GM21367 (cell line): ENCODE results near the gene RUSF1.
"Not testable (repeated sequence)": the region's sequence is repeated elsewhere in the genome, so short reads cannot be mapped to it uniquely, and the experiment has no call there.

ENCODE experiments used
- ATAC-seq: cut with Tn5 transposase; IDR thresholded peaks from one replicate; pipeline ENCODE4 v1.9.1; 2021; ENCODE audit not compliant: unreplicated experiment

RUSF1 gene

GRCh38 chr16:31517800-31518402 lies 9.7 kb upstream of the RUSF1 start:
- ATAC-seq = no peak

- no peak for ATAC-seq
Measured at GRCh38 chr16:31513884-31514283, 5.7 kb upstream of the RUSF1 start.

DNA sequence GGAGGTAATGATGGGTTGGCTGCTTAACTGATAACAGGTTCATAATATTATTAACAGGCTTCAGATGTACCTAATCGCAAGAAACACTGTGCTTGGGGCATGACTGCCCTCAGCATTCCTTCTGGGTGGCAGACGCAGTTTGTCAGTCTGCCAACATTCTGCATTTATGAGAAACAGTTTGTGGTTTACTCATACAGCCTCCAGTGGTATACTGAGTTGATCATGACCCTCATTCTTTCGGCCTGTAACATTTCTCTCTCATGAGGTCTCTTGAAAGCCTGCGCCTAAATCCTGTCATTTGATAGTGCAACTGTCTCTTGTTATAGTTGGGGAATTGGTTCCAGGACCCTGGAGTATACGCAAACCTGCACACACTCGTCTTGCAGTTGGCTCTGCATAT lies 4.9 kb upstream of the RUSF1 start:
- ATAC-seq = no peak

DNA sequence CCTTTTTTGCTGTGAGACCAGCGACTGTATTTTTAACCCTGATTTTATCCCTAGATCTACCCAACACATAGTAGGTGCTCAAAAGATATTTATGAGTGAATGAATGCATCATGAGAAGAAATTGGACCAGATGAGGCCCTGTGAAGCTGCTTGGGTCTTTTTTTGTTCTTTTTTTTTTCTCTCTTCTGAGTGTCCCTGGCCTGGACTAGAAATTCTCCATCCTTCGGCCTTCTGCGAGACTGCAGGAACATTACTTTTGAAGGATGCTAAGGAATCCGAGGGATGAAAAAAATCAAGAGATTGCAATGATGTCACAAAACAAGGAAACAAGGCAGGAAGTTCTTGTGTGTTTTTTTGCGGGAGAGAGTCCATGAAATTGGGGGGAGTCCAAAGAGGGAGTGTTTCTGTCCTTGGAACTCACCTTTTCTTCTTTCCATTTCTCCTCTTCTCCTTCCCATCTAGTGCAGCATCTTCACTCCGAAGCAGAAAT lies 560 bp upstream of the RUSF1 start:
- ATAC-seq = no peak

DNA sequence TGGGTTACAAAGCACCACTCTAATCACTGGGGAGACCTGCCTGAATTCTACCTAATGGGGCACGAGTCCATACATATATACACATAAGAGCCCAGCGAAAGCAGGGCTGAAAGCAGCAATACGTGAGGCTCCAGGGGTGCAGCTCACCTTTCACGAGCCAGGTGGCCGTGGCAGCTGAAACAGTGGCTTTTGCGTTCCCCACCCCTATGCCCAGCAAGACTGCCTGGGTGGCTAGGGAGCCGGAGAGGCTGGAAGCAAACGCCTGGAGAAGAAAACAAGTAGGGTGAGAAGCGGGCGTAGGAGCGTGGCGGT lies 618 bp downstream of the RUSF1 start:
- no peak for ATAC-seq

GRCh38 chr16:31505483-31505882 lies 2.7 kb downstream of the RUSF1 start:
- no peak for ATAC-seq

GRCh38 chr16:31504159-31504558 lies 4.0 kb downstream of the RUSF1 start:
- no peak for ATAC-seq

DNA sequence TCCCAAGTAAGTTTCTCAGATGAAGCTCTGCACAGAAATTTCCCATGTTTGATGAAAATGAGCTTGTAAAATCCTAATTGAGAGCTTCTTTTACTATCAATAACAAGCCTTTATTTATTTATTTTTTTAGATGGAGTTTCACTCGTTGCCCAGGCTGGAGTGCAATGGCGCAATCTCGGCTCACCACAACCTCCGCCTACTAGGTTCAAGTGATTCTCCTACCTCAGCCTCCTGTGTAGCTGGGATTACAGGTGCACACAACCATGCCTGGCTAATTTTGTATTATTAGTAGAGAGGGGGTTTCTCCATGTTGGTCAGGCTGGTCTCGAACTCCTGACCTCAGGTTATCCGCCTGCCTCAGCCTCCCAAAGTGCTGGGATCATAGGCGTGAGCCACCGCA lies 4.6 kb downstream of the RUSF1 start:
- ATAC-seq = not testable (repeated sequence)

DNA sequence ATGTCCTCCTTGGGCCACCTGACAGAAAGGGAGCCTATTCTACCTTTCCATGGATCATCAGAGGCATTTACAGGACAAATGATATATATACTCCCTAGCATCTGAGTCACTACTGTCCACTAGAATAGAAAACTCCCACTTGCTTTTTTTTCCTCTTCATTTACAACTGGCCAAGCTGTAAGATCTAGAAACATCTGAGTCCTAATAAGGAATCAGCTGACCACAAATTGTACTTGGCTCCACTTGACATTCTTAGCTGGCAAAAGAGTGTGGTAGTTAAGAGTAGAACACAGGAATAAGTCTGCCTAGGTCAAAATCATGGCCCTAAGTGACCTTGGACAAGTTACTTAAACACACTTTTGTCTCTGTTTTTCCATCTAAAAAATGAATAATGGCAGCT lies 5.2 kb downstream of the RUSF1 start:
- no peak for ATAC-seq

DNA sequence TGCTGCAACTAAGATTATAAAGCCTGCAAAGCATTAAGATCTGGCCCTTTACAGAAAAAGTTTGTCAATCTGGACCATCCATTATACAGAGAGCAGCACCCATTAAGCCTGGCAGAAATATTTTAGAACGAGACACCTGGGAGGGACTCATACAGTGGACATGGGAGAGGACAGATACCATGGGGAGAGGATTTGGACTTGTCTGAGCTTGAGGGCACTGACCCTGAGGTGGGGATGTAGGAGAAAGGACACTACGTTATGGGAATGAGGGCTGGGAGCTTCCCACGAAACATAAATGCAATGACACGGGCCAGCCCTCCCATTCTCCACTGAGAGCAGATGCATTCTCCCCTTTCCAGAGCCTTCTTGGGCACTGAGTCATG lies 6.2 kb downstream of the RUSF1 start:
- no peak for ATAC-seq

DNA sequence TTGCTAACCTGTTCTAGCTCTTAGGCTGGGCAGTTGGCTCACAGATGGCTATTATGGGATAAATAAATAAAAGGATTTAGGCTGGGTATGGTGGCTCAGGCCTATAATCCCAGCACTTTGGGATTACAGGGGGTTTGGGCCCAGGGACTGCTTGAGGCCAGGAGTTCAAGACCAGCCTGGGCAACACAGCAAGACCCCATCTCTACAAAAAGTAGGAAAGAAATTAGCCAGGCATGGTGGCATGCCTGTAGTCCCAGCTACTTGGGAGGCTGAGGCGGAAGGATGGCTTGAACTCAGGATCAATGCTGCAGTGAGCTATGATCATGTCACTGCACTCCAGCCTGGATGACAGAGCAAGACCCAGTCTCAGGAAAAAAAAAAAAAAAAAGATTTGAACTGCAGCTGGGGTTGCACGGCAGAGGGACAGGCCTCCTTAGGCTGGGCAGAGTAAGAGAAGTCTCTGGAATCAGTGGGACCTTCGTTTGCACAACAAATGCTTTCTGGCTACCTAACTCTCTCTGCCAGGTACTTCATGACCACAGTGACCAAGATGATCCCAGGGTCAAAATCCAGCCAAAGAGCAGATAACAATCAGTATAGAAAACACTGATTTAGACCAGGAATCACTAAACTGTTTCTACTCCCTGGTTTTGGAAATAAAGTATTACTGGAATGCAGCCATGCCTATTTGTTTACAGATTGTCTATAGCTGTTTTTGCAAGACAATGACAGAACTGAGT lies 6.8 kb downstream of the RUSF1 start:
- ATAC-seq = no peak

GRCh38 chr16:31499928-31500327 lies 8.3 kb downstream of the RUSF1 start:
- ATAC-seq = no peak

GRCh38 chr16:31498493-31498892 lies 9.7 kb downstream of the RUSF1 start:
- ATAC-seq = no peak

DNA sequence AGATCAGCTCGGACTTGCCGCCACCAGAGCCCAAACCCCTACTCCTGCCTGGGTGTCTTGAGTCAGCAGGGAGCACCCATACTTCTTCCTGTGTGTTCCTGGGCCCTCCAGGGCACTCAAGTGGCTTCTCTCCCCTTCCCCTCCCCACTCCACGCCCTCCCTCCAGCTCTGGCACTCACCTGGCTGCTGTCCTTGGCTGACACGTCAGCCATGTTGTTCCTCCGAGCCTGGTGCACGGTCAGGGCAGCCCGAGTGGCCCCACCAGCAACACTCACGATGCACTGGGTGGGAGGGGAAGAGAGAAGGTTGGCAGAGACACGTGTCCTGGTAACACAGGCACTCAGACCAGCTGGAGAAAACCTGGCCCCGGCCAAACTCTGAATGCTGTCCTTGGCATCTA lies 11.5 kb downstream of the RUSF1 start:
- ATAC-seq = no peak

- no peak for ATAC-seq
Measured at GRCh38 chr16:31493506-31494125, 14.6 kb downstream of the RUSF1 start.

DNA sequence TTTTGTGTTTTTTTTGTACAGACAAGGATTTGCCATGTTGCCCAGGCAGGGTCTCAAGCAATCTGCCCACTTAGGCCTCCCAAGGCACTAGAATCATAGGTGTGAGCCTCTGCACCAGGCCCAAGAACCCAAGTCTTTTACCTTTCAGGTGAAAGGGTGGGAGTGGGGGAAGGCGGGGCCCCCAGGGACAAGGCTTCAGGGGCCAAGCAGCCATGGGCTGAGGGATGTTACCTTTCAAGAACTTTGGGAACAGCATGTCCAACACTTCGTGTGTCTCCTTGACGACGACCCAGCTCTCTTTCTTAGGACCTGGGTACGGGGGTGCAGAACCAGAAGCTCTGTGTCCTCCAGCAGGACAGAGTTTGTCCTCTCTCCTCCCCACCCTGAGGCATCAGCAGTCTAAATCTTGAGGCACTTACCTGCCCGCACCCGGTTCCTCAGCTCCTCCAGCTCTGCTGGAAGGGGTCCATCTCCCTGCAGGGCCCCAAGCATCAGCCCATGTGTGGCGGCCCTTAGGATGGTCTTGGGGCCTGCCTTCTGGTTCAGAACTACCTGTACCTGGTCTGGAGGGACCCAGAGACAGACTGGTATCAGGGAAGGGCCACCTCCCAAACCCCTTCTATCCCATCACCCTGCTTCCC lies 16.3 kb downstream of the RUSF1 start:
- no peak for ATAC-seq

DNA sequence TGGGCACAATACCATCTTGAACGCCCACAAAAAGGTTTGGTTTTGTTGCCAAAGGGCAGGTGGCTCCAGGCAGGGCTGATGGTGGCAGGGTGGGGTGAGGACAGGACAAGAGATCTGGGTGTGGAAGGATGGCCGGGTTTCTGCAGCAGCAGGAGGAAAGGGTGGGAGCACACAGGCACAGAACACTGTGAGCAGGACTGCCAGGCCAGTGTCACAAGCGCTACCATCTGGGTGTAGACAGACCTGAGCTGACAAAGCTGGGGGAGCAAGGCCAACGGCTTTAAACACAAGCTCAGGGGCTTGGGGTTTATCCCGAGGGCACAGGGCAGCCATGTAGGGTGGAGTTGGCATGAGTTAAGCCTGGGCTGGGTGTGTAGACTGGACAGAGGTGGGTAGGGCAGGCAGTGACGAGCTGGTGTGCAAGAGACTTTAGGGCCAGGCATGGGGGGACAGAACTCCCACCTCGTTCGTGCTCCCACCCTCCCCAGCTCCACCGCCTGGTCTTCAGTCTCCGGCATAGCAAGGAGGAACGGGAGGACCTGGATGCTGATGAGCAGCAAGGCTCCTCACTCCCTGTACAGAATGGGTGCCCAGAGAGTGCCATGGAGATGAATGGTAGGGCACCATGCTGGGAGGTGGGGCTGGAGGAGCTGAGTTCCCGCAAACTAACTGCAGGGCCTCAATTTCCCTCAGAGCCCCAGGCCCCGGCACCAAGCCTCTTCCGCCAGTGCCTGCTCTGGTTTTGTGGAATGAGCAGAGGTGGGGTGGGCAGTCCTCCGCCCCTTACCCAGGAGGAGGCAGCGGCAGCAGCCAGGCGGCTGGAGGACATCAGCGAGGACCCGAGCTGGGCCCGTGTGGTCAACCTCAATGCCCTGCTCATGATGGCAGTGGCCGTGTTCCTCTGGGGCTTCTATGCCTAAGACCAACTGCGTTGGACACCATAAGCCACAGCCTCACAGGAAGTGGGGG lies 18.3 kb downstream of the RUSF1 start:
- ATAC-seq = no peak

- ATAC-seq = no peak
Measured at GRCh38 chr16:31489298-31489564, 19.0 kb downstream of the RUSF1 start.

GRCh38 chr16:31488468-31489297 lies 19.5 kb downstream of the RUSF1 start:
- ATAC-seq = no peak

- peak; percentile 72 for ATAC-seq
Measured at GRCh38 chr16:31487720-31488467, 20.3 kb downstream of the RUSF1 start.
